Tongue (tissue), 2 donors: ENCODE data around the gene PLEKHG3. TPM values are rescaled to one million over a fixed set of nuclear protein-coding genes. Genes with fewer than 3 reads are reported as not detected.
A peak's percentile ranks its signal among the peaks of the same experiment; 100 is the strongest.

Experiments used
- DNase-seq: peaks from one replicate; pipeline ENCODE4 v3.0.0-alpha.2; 2015
- total RNA-seq: library from RNA; depleted of rRNA; stranded (reverse); fragments of >200 nt; gene quantifications from one replicate; pipeline ENCODE4 v1.2.3, GENCODE V29; 2014

Gene PLEKHG3
- total RNA-seq, 1 donor from 2014 or later, result 38.0 TPM

GRCh38 chr14:64746298-64747250, 42.4 kb downstream of the PLEKHG3 start:
- DNase-seq, result no peak

GRCh38 chr14:64747327-64747726, 43.1 kb downstream of the PLEKHG3 start:
- DNase-seq, result no peak

GRCh38 chr14:64748521-64748920, 44.3 kb downstream of the PLEKHG3 start:
- no peak for DNase-seq

DNA sequence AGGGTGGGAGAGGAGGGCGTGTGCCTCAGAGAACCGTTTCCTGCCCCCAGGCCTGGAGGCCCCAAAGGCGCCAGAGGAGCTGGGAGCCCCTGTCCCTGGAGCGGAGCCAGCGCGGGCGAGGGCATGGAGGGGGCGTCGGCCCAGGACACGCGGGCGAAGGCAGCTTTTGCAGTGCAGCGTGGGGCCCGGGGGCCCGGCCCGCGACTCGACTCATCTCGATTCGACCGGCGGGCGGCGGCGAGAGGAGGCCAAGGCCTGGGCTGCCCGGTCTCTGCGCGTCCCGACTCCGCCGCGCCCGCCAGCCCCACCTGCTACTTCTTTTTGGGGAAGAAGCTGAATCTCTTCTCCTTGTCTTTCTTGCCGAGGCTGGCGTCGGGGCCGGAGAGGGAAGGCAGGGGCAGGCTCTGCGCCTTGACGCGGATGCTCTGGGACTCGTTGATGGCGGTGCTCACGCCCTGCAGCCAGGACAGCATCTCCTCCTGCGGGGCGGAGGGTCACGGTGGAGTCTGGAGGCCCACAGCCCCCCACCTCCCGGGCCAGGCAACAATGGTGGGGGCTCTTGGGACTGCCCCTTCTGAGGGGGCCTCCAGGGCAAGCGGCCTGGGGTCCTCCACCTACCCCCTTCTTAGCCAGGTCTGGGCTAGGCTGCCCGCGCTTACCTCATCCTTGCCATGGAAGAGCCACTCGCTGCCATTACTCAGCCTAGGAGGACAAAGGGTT, 44.9 kb downstream of the PLEKHG3 start:
- DNase-seq, result no peak

DNA sequence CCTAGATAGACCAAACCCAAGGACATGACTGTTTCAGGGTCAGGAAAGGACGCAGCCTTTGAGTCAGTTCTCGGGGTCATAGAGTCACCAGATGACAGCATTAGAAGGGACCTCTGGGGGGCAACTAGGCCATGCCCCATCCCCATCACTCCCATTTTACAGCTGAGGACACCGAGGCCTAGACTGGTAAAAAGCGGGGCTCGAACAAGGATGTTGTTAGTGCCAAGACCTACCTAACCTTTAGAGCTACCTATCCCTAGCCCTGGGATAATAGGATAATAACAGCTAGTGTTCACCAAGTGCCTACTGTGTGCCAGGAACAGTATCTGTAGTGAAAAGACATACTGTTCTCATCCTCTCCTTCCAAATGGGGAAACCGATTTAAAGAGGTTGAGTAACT, 48.7 kb downstream of the PLEKHG3 start:
- DNase-seq, result no peak

- DNase-seq, result no peak
Measured at GRCh38 chr14:64753374-64753773, 49.1 kb downstream of the PLEKHG3 start.

DNA sequence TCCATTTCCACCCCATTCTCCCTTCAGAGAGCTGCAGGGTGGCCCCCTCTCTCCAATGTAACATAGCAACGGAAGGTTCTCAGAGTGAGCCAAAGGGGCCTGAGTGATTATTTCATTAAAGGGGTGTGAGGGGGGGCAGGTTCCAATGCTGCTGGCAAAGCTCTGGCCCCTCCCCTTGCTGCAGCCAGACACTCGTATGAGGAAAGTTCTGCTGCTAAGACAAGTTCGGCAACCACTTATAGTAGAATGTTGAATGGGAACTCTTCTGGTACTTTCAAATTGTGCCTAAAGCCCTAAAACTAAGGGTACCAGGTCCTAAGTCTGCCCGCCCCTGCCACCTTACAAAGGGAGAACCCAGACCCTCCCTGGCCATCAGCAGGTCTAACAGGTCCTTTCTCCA, 49.8 kb downstream of the PLEKHG3 start:
- DNase-seq, result no peak

DNA sequence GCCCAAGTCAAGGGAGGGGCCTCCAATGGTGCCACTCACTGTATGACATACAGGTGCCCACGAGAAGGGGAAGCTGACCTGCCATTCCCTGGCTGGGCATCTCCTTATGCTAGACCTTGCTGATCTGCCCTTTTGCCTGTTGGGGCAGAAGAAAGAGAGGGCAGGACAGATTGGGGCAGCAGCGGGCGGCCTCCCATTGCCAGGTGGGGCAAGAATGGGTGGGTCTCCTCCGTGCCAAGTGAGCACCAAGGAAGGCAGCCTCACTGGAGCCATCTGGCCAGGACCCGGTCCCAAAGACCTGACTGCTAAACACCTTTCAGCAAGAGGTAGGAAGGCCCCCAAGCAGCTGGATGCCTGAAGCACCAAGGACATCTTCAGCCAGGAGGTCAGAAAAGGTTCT, 50.5 kb downstream of the PLEKHG3 start:
- DNase-seq, result no peak

DNA sequence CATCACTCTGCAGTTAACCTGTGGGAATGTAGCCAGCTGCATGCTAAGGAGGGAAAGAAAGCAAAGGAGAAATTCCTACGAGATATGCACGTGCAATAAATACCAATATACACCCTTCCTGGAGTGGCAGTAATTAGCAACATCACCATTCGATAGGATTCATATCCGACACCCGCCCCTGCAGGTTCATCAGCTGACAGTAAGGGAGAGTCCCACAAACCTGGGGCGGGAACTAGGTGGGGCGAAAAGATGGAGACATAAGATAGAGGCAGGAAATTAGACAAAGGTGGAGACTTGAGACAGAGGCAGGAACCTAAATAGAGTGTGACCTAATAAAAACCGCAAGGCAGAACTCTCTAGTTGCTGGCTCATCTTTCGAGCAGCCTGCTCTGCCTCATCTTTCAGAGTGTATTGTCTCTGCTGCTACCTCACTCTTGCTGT, 51.6 kb downstream of the PLEKHG3 start:
- no peak for DNase-seq

- no peak for DNase-seq
Measured at GRCh38 chr14:64756712-64757111, 52.5 kb downstream of the PLEKHG3 start.

GRCh38 chr14:64757601-64758000, 53.4 kb downstream of the PLEKHG3 start:
- no peak for DNase-seq

- peak; percentile 51 for DNase-seq
Measured at GRCh38 chr14:64758025-64758521, 53.8 kb downstream of the PLEKHG3 start.

GRCh38 chr14:64758691-64759554, 54.7 kb downstream of the PLEKHG3 start:
- peak; percentile 84 for DNase-seq

- no peak for DNase-seq
Measured at GRCh38 chr14:64759555-64759938, 55.3 kb downstream of the PLEKHG3 start.

DNA sequence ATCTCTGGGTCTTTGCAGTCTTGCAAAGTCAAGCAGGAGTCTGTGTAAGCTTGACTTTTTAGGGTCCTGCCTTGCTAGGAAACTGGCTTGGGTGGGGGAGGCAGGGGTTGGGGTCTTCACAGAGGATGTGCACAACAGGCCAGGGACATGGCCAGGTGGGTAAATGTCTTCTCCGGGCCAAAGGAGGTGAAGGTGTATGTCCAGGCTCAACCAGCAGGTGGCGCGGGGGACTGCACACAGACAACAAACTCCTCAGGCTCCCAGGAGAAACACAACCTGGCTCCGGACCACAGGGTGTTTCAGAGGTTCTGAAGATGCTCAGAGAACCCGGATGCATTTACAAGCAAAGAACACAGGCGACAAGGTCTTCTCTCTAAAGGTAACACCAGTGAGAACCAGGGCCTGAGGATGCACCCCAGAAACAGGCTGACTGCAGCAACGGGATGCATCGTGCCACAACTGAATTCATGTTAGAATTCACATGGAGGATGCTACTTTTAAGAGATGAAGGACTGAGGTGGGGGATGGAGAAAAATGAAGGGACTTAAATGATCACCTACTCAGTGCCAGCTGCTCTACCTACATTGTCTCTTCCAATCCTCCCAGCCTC, 56.0 kb downstream of the PLEKHG3 start:
- DNase-seq, result peak; percentile 57

GRCh38 chr14:64760916-64761315, 56.7 kb downstream of the PLEKHG3 start:
- DNase-seq, result no peak

GRCh38 chr14:64761441-64762043, 57.3 kb downstream of the PLEKHG3 start:
- DNase-seq, result peak; percentile 61

DNA sequence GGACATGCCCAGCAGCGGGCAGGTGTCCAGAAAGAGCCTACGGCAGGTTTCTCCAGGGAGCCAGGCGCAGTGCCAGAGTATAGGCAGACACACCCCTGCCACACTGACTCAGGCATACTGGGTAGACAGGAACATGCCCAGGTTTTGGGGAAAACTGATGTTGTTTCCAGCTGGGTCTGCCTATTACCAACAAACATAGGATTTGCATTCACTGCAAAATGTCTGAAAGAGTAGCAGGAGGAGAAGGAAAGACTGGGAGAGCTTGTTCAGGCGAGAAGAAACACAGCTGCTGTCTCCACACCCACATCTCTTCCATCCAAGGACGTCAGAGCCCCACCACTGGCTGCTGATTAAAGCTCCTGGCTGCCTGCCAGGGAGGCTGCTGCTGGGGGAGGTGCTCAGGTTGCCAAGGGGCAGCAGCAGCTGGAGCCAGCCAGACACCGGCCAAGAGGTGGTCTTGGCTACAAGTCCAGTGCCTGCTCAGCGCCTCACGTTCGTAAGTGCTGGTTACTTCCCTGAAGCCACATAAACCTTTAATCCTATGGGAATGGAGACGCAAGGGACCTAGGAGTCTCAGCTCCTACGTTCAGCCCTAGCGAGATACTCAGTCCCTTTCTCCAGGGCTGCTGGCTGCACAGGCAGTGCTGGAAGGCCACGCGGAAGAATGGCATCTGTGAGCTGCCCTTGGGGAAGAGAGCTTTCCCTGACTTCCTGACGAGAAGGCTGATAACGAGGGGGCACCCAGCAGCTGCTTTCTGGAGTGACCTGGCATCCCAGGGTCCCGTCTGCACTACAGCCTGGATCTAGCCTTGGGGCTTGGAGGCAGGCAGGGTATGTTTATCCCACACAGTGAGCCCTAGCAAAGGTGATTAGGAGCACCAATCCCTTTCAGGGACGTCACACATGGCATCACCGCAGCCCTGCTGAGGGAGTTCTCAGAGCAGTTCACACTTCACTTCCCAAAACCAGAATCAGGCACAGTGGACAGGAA, 58.1 kb downstream of the PLEKHG3 start:
- DNase-seq, result peak; percentile 98

- DNase-seq, result no peak
Measured at GRCh38 chr14:64763085-64763782, 59.0 kb downstream of the PLEKHG3 start.
